Karpas-422 (cell line): ENCODE measurements around the gene YRDC. TPM values are rescaled to one million over a fixed set of nuclear protein-coding genes. Genes with fewer than 3 reads are reported as not detected.
"Not testable (repeated sequence)": the region's sequence is repeated elsewhere in the genome, so short reads cannot be mapped to it uniquely, and the experiment has no call there.

Experiments used
- DNase-seq: peaks from one replicate; pipeline ENCODE4 v3.0.0-alpha.2; 2015
- H2AFZ ChIP-seq: fragments of 200-600 bp; sonication (generic); 2 replicates; pipeline ENCODE4 v1.6.1; 2014; ENCODE audit warnings: antibody characterized with exemption, low read length, mixed read lengths
- H3K27ac ChIP-seq: fragments of 200-600 bp; sonication (generic); 2 replicates; pipeline ENCODE4 v1.5.1; 2014; ENCODE audit warnings: mild to moderate bottlenecking, low read length, moderate library complexity
- H3K27me3 ChIP-seq: fragments of 200-600 bp; sonication (generic); 2 replicates; pipeline ENCODE4 v1.6.1; 2014; ENCODE audit warnings: low read length, mixed read lengths
- H3K36me3 ChIP-seq: fragments of 200-600 bp; sonication (generic); 2 replicates; pipeline ENCODE4 v1.6.1; 2014; ENCODE audit warnings: low read length, mixed read lengths; ENCODE audit not compliant: insufficient read depth
- H3K4me1 ChIP-seq: fragments of 200-600 bp; sonication (generic); 2 replicates; pipeline ENCODE4 v1.6.1; 2014; ENCODE audit warnings: mild to moderate bottlenecking, low read length, mixed read lengths
- H3K4me2 ChIP-seq: fragments of 200-600 bp; sonication (generic); 2 replicates; pipeline ENCODE4 v1.6.1; 2014; ENCODE audit warnings: low read length, low read depth, mild to moderate bottlenecking; ENCODE audit not compliant: poor library complexity, severe bottlenecking
- H3K4me3 ChIP-seq: fragments of 200-600 bp; sonication (generic); 2 replicates; pipeline ENCODE4 v1.5.1; 2014; ENCODE audit warnings: mild to moderate bottlenecking, antibody characterized with exemption, low read length, mixed read lengths
- H3K79me2 ChIP-seq: fragments of 200-600 bp; sonication (generic); 2 replicates; pipeline ENCODE4 v1.6.1; 2014; ENCODE audit warnings: mild to moderate bottlenecking, low read length, mixed read lengths
- H3K9ac ChIP-seq: fragments of 200-600 bp; sonication (generic); 2 replicates; pipeline ENCODE4 v1.6.0; 2014; ENCODE audit warnings: low read length
- H3K9me2 ChIP-seq: fragments of 200-600 bp; sonication (generic), shearing (Covaris generic); replicated peaks from 2 replicates; pipeline ENCODE4 v1.6.0; 2014; ENCODE audit warnings: mild to moderate bottlenecking, low read length, moderate library complexity; ENCODE audit not compliant: insufficient read depth
- H3K9me3 ChIP-seq: fragments of 300-700, 200-600 bp; sonication (generic); 2 replicates; pipeline ENCODE4 v1.6.1; 2014; ENCODE audit warnings: low read length, mixed read lengths
- H4K20me1 ChIP-seq: fragments of 200-600 bp; sonication (generic); 2 replicates; pipeline ENCODE4 v1.6.1; 2014; ENCODE audit warnings: mild to moderate bottlenecking, antibody characterized with exemption, low read length, low read depth; ENCODE audit not compliant: insufficient read depth
- total RNA-seq: library from RNA; depleted of rRNA; stranded (reverse); fragments of >200 nt; shearing (Covaris generic); gene quantifications from 2 replicates; pipeline ENCODE4 v1.2.3, GENCODE V29; 2014; ENCODE audit warnings: low replicate concordance

Gene YRDC
- total RNA-seq, 1 experiment from 2014 or later: 21.8 TPM

DNA sequence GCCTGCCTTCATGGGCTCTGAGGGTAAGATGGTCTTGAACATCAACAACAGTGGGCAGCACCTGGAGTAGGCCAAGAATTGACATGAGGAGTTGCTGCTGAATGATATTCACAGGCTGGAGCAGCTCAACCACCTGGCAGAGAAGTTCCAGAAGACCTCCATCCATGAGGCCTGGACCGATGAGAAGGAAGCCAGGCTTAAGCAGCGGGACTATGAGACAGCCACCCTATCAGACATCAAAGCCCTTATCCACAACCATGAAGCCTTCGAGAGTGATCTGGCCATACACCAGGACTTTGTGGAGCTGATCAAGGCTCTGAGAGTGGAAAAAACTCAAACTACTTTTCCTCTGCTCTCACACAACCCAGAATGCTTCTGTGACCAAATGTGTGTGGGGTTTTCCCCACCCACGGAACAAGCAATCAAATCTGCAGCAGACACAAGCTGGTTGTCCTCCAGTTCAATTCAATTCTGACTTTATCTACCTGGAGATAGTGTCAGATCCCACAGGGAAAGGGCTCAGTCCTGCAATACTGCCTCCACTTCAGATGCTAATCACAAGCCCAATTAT lies 31.0 kb downstream of the YRDC start:
- Histone ChIP-seq H4K20me1 (no peaks in the 10 kb centered on the region), H3K9me2 (no peaks in the 10 kb centered on the region), H3K4me1 (peaks cover 6% of the 10 kb centered on the region), H3K9ac (no peak overlapping the region), H3K4me3 (no peak overlapping the region), H2AFZ (no peak overlapping the region), H3K9me3 (no peaks in the 10 kb centered on the region), H3K27ac (no peak overlapping the region), H3K79me2 (no peaks in the 10 kb centered on the region), H3K27me3 (no peaks in the 10 kb centered on the region), H3K36me3 (no peaks in the 10 kb centered on the region), H3K4me2 (no peak overlapping the region)
- no peak for DNase-seq

DNA sequence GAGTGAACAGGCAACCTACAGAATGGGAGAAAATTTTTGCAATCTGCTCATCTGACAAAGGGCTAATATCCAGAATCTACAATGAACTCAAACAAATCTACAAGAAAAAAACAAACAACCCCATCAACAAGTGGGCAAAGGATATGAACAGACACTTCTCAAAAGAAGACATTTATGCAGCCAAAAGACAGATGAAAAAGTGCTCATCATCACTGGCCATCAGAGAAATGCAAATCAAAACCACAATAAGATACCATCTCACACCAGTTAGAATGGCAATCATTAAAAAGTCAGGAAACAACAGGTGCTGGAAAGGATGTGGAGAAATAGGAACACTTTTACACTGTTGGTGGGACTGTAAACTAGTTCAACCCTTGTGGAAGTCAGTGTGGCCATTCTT lies 36.6 kb downstream of the YRDC start:
- not testable (repeated sequence) for H3K27ac ChIP-seq, DNase-seq, H3K36me3 ChIP-seq, H3K4me2 ChIP-seq, H3K4me3 ChIP-seq, H3K27me3 ChIP-seq, H4K20me1 ChIP-seq, H3K9ac ChIP-seq, H3K9me2 ChIP-seq, H3K79me2 ChIP-seq, H3K9me3 ChIP-seq, H2AFZ ChIP-seq
- peaks cover 11% of the 10 kb centered on the region for H3K4me1 ChIP-seq

DNA sequence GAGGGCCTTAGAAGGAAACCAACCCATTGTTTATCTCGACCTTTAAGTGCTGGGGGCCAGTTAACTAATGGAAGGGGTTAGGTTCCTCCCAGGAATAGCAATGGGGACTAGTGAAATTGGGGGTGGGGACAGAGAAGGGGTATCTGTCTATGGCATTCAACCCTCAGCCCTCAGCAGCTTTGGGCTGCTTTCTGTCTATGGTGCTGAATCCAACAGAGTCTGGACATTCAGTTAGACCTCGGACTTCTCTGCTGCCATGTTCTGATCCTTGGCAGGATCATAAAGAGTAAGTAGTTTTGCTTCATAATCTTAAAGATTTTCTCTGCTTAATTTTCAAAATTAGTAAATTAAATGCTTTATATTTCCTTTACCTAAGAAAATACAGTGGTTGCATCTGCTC lies 40.5 kb downstream of the YRDC start:
- H3K9me3 ChIP-seq: no peaks in the 10 kb centered on the region
- H3K27ac ChIP-seq: no peak overlapping the region
- H3K27me3 ChIP-seq: no peaks in the 10 kb centered on the region
- no peaks in the 10 kb centered on the region for H3K36me3 ChIP-seq
- H2AFZ ChIP-seq: no peak overlapping the region
- peaks cover 19% of the 10 kb centered on the region for H3K4me1 ChIP-seq
- H3K79me2 ChIP-seq: no peaks in the 10 kb centered on the region
- no peak overlapping the region for H3K4me3 ChIP-seq
- DNase-seq: no peak
- no peaks in the 10 kb centered on the region for H4K20me1 ChIP-seq
- no peak overlapping the region for H3K9ac ChIP-seq
- no peaks in the 10 kb centered on the region for H3K9me2 ChIP-seq
- H3K4me2 ChIP-seq: peak overlapping the region; percentile 50

DNA sequence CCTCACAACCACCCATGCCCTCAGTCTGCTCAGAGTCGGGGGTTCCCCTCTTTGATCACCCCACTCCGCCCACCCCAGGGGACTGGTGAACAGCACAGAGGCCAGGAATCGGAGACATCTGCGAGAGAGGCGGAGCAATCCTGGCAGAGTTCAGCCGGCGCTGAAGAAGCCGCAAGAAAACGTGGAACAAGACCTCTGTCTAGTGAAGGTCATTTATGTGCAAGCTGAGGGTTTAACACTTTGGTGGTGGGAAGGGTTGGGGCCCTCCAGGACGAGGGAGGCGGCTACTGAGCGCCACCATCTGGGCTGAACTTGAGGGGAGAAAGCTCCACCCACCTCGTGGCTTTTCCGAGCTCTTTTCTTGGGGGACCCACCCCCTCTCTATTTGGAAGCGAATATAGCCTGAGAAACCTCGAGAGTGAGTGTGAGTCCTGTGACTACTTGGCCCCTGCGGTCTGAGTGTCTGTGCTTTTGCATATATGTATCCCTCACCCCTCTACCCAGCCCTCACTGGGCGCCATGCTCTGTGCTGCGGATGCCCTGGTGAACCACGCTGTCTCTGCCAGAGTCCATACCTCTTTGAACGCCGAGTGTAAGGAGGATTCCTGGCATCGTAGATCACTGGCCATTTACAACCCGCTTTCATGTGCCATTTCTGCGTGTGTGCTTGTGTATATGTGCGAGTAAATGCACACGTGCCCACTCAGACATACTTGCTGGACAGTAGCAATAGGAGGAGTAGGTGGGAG lies 41.9 kb downstream of the YRDC start:
- no peak overlapping the region for H2AFZ ChIP-seq
- H3K4me3 ChIP-seq: peak overlapping the region; percentile 13; the same call in 1 of the 2 replicates
- peak overlapping the region; percentile 24; the same call in 1 of the 2 replicates for H3K9ac ChIP-seq
- H3K4me1 ChIP-seq: peaks cover 19% of the 10 kb centered on the region
- H3K9me2 ChIP-seq: no peaks in the 10 kb centered on the region
- H3K27me3 ChIP-seq: no peaks in the 10 kb centered on the region
- no peaks in the 10 kb centered on the region for H4K20me1 ChIP-seq
- DNase-seq: peak; percentile 77
- no peaks in the 10 kb centered on the region for H3K36me3 ChIP-seq
- H3K79me2 ChIP-seq: no peaks in the 10 kb centered on the region
- peak overlapping the region; percentile 50 for H3K4me2 ChIP-seq
- H3K9me3 ChIP-seq: no peaks in the 10 kb centered on the region
- no peak overlapping the region for H3K27ac ChIP-seq

DNA sequence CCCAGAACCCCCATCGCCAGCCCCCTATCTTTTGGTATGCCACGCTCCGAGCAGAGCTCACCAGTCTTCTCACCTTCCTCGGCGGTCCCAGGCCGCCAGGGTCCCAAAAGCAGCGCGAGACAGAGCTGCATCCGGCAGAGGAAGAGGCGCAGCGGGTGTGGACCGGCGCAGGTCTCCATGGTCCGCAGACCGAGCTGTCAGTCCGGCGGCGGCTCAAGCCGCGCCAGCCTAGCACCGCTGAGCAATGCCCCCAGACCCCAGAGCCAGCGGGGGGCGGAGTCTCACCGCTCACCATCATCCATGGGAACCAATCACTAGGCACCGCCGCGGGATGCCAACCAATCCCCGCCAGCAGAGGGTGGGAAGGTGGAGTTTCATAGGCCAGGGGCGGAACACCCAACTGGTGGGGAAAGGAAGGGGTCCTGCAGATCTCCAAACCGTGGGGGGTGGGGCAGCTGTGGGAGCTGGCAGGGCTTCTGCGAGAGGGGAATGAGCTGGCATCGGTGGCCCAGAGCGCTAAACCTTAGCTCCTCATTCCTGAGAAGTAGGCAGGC lies 43.0 kb downstream of the YRDC start, which contains the start of gene EPHA10:
EPHA10 (minus strand) TSS at position 233 of the 554 bp plus-strand sequence; CDS start at position 179, 54 bp downstream.
- H3K9me3 ChIP-seq: no peaks in the 10 kb centered on the region

DNA sequence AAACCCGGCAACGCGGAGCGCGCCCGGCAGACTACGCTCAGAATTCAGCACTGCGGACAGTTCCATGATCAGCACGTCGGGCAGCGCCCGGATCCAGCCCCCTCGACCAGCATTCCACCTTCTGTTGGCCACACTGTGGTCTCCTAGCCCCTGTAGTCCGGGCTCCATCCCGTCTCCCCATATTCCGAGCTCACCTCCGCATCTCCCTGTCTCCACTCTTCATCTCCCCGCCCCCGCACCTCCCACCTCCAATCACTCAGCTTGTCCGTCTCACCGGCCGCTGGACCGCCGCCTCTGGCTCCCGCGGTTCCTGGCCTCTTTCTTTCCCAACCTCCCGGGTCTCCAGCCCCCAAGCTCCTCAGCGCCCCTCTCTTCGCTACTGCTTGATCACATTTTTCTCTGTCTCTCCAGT lies 43.6 kb downstream of the YRDC start:
- no peaks in the 10 kb centered on the region for H3K9me2 ChIP-seq
- no peak overlapping the region for H2AFZ ChIP-seq
- no peak overlapping the region for H3K27ac ChIP-seq
- no peaks in the 10 kb centered on the region for H3K27me3 ChIP-seq
- H3K36me3 ChIP-seq: no peaks in the 10 kb centered on the region
- H3K9ac ChIP-seq: no peak overlapping the region
- H4K20me1 ChIP-seq: no peaks in the 10 kb centered on the region
- H3K4me3 ChIP-seq: no peak overlapping the region
- H3K9me3 ChIP-seq: no peaks in the 10 kb centered on the region
- no peak overlapping the region for H3K4me2 ChIP-seq
- peaks cover 19% of the 10 kb centered on the region for H3K4me1 ChIP-seq
- peak; percentile 57 for DNase-seq
- no peaks in the 10 kb centered on the region for H3K79me2 ChIP-seq

More for the DNA sequence above, 43.0 kb downstream of the YRDC start, which contains the start of gene EPHA10:
- H3K4me3 ChIP-seq: peak within 1 kb of the TSS; percentile 13; the same call in 1 of the 2 replicates
- H4K20me1 ChIP-seq: no peaks in the 10 kb centered on the region
- no peak within 1 kb of the TSS for H2AFZ ChIP-seq
- peaks cover 19% of the 10 kb centered on the region for H3K4me1 ChIP-seq
- no peaks in the 10 kb centered on the region for H3K36me3 ChIP-seq
- H3K9ac ChIP-seq: peak within 1 kb of the TSS; percentile 24; the same call in 1 of the 2 replicates
- no peak for DNase-seq
- no peaks in the 10 kb centered on the region for H3K79me2 ChIP-seq
- H3K27me3 ChIP-seq: no peaks in the 10 kb centered on the region
- H3K27ac ChIP-seq: no peak within 1 kb of the TSS
- H3K4me2 ChIP-seq: peak within 1 kb of the TSS; percentile 50
- H3K9me2 ChIP-seq: no peaks in the 10 kb centered on the region

DNA sequence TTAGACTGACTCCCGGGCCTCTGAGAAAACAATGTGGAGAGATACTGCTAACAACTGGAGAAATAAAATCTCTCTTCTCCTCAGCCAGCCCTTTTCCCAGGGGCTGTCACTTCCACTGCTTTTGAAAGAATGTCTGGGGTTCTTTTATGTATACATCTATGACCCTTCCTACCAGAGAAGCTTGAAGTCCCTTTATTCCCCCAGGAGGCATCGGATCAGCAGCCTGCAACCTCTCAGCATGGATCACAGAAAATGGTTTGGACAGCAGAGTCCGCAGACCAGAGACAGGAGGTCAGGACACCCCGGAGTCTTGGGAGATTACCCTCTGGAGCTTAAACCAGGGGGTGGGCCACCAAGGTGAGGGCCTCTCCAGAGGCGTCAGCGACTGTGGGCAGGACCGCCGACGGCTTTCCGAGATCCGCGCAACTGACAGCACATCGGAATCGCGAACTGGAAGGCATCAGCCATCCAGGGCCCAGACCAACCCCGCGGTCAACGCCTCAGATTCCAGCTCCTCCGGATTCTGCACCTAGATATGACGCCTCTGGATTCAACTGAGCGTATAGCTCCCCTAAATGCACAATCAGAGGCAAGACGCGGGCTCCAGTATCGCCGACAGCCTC lies 44.1 kb downstream of the YRDC start:
- no peak overlapping the region for H3K4me3 ChIP-seq
- no peaks in the 10 kb centered on the region for H3K36me3 ChIP-seq
- H3K4me1 ChIP-seq: peaks cover 19% of the 10 kb centered on the region
- H3K79me2 ChIP-seq: no peaks in the 10 kb centered on the region
- H4K20me1 ChIP-seq: no peaks in the 10 kb centered on the region
- H2AFZ ChIP-seq: no peak overlapping the region
- no peaks in the 10 kb centered on the region for H3K27me3 ChIP-seq
- no peaks in the 10 kb centered on the region for H3K9me2 ChIP-seq
- no peaks in the 10 kb centered on the region for H3K9me3 ChIP-seq
- H3K4me2 ChIP-seq: no peak overlapping the region
- H3K9ac ChIP-seq: no peak overlapping the region
- H3K27ac ChIP-seq: no peak overlapping the region
- no peak for DNase-seq

DNA sequence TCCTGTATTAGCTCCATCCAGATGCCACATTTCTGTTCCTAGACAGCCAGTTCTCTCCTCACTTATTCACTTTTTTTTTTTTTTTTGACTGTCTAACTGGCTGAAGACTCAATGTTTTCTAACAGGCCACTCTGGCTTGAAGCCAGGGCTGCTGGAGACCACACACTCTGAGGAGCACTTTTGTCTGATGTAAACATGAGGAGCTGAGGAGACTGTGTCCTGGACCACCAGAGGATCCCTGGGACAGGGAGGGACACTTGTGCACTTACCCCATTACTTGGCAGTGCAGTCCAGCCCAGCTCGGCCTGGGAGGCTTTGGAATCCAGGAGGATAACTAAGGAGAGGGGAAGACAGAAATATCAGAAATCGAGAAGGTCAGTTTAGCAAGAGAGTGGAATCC lies 45.5 kb downstream of the YRDC start:
- Histone ChIP-seq H2AFZ (no peak overlapping the region), H3K9ac (no peak overlapping the region), H3K4me3 (no peak overlapping the region), H3K9me2 (no peaks in the 10 kb centered on the region), H3K27me3 (no peaks in the 10 kb centered on the region), H3K9me3 (no peaks in the 10 kb centered on the region), H3K27ac (no peak overlapping the region), H4K20me1 (no peaks in the 10 kb centered on the region), H3K79me2 (no peaks in the 10 kb centered on the region), H3K4me1 (peaks cover 18% of the 10 kb centered on the region), H3K36me3 (no peaks in the 10 kb centered on the region), H3K4me2 (no peak overlapping the region)
- DNase-seq: no peak
